IPS DF 4.7 (cell line): Measurements from ENCODE around the gene CFAP61.

Source experiments
- DNase-seq: peaks from one replicate; pipeline ENCODE4 v3.0.0-alpha.2; 2013; ENCODE audit warnings: low spot score; ENCODE audit errors: extremely low read depth

The CFAP61 gene

DNA sequence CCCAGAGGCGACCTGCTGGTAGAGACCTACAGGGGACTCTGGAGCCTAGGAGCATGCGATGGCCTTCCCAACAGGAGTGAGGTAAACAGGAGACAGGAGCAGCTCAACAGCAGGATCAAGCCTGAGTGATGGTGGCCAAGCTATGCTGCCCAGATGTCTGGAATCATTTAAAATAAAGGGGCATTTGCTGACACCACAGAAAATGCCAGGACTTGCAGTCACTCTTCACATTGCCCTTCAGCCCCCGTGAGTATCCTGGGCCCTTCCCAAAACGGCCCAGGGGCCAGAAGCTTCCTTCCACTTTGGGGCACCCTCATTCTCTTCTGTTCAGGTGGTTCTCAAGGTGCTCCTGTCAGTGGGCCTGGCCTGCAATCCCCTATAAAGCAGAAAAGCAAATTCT, 338.8 kb downstream of the CFAP61 start:
- DNase-seq: no peak

DNA sequence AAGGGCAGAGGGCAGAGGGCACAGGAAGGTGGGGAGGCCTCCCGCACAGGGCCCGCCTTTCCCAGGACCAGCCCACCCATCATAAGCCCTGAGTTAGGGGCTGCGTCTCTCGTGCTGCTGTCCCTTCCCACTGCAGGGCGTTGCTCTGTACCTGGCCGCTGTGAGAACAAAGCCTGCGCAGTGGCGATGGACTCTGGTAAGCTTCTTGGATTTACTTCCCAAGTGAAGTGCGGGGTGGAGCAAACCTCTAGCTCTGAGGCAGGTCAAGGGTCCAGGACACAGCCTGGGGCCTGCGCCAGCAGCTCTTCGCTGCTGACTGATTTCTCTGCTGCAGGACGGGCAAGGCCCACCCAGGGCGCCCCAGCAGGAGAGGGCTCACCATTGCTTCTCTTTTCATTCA, 339.4 kb downstream of the CFAP61 start:
- DNase-seq: no peak

DNA sequence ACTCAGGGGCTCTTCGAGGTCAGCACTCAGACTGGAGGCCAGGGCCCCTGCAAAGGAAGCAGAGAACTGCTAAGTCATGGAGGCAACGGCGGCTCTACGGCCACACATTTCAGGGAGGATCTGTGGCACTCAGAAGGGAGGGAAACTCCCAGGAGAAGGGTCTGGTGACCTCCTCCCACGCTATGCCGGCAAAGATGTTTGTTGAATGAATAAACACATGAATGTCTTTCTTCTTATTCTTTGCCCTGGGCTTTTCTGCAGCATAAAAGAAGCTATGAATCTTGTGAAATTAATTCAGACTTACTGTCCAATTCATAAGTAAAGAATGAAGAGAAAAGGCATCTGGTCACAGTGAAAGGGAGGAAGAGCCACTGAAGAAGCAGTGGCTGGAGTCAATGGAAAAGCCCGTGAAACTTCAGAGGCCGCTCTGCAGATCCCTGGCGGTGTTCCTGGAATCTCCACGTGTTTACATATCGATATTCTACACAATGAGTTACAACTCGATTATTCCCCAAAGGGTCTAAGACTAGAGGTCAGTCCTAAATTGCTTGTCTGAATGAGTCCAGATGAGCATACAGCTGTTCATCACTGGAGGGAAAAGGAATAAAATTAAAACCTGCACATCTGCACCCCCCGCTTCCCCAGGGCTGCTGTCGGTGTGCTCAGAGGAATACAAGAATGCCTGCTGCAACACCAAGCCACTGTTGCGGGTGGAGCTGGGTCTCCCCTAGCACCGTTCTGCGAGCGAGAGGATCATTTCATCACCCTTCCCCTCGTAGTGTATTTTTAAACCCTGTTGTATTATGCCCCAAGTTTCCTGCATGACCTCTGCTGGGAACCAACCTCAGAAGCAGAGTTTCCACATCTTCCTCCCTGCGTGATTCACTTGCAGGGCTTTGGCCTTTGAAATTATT, 341.1 kb downstream of the CFAP61 start:
- DNase-seq: no peak

DNA sequence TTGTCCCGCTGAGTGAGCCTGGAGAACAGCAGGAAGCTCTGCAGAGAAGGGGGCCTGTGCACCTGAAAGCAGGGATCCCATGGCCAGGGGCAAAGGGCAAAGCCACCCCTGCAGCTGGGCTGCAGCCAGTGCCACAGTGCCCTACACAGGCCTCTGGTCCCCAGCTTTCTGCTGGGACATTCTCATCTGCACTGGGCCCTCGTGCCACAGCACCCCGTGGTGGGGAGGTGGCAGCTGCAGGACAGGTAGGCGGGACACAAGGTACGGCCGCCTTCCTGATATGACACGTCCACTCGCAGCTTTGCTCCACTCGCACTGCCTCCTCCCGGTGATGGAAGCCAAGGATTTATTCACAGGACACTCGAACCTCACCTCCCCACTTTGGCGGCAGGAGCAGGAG, 342.8 kb downstream of the CFAP61 start:
- DNase-seq: no peak

DNA sequence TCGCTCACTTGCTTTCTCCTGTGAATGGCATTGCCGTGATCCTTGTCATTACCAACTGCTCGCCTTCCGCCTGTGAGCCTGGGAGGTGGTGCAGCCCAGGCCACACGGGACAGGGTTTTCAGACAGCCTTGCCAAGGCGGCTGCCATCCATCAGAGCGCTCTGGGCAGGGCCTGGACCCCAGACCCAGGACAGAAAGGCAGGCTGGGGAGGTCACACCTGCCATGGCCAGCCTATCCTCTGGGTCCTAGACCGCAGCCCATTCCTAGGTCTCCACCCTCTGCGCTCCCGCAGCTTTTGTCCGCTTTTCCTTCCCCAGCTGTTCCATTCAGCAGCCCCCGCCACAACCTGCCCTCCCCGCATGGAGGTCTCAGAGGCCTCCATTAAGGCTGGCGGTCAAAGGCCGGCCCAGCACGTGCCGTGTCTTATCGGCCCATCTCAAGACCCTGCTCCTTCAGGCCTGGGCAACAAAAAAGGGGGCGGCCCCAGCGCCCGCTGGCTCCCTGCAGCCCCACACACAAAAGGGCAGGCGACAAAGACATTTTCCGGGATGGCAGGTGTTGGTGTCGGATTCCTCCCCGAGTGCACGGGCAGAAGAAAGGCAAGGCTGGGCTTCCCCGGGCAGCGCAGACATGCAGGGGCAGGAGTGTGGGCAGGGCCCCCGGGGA, 343.7 kb downstream of the CFAP61 start:
- no peak for DNase-seq

DNA sequence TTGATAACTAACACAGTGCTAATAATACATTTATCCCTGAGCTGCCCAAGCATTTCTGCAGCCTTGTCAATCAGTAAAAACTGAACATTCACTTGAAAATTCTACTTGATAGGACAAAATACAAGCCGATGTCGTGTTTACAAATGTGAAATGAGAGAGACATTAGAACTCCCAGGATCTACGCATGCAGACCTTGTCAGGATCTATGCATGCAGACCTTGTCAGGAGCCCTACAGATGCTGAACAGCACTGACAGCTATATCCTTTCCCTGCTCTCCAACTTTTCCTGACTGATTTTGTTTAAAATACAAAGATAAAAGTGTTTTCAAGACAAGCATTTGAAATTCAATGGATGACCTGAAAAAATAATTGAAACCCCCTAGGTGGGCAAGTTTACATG, 344.5 kb downstream of the CFAP61 start:
- DNase-seq: no peak

DNA sequence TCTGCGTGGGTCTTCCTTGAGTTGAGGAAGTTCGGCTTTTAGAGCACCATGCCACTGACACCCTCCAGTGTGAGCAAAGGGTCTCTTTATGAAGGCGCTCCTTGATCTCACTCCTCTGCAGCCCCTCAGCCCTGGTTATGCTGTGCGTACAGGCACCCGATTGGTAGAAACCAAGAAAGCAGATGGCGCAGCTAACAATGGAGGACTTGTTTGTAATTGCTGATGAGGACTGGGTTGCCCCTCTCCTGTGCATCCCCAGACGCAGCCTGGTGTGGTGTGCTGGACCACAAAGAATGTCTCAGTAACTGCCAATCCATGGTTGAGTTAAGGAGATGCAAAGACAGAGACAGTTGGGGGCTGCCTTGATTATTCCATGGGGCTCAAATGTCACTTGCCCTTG, 345.8 kb downstream of the CFAP61 start:
- DNase-seq: no peak

DNA sequence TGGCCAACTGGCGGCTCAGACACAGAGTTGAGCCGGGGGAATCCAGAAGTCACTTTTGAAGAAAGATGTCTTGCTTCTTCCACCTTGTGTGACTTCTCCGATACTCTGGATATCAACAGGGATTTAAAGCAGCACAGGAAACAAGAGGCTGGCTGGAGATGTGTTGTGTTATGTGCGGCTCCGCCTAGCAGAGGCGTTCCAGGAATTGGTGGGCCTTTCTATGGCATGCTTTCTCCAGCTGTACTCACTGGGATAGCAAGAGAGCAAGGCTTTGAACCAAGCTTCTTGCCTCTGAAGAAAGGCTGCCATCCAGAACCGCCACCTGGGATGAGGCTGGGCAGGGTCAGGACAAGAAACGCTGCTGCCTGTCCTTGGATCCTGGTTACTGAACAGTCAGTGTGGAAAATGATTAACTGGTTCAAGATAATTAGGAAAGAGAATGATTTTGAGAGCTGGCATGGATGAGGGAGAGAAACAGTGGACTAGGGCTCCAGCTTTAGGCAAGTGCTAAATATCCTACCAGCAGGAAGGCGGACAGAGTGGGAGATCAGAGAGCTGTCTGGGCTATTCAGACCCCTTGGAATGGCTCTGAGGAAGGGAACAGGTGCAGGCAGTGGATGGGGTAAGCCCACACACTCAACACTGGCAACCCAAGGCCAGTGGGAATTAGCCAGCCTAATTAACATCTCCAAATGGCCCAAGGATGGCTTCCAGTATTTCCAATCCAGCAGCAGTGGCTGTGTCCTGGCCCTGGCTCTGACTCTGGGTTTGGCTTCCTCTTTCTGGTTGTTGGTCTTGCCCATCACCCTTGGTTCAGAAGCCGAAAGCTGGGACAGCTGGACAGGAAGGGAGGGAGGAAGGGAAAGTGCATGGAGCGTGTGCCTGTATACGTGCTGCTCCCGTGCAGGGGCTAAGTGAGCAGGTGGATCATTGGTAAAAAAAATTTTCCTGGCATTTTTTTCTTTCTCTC, 347.5 kb downstream of the CFAP61 start:
- DNase-seq: no peak

DNA sequence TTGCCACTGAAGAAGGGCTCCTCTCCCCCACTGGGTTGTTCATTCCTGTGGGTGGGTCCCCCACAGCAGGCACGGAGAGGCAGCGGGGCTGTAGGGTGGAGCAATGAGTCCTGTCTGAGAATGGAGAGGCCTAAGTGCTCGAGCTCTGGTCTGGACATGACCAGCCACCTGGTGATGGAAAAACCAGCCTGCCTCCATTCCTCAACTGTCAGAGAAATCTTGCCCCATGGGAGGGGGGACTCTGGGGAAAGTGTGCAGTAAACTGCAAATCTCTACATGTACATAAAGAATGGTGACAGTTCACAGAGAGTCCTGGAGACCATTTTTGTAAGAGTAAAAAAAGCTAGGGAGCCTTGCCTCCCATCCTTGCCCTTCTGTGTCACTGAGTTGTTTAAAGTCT, 349.7 kb downstream of the CFAP61 start:
- no peak for DNase-seq

DNA sequence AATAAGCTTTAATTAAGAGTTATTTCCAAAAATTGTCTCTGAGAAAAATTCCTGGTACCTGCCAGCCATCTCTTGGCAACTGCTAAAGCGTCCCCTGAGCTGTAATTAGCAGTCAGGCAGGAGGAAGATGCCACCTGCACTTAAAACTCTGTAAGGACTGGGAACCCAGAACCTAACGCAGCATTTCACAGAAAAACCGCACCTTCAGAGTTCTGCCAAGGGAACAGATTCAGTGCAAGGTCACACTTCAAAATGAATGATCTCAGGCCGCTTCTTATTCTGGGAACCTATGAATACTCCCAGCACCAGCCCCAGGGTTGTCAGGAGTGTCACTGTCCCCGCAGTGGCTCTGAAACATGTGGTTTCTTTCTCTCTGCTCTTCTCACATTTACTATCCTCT, 352.3 kb downstream of the CFAP61 start:
- DNase-seq: no peak

DNA sequence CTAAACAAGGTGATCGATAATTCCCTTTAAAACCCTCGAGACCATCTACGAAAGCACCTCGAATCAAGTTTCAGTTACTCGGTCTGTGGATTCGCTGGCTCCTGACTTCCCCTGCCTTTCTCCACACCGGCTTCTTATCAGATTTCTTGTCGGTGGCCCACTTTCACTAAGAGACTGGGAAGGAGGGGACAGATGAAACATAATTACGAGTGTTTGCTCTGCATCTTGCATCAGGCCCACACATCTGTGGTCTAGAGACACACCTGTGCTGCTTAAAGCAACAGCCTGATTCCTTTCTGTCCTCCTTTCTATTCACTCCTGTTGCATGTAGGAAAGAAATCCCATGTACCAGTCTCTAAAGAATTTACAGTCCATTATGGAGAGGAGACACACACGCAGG, 353.3 kb downstream of the CFAP61 start:
- no peak for DNase-seq

DNA sequence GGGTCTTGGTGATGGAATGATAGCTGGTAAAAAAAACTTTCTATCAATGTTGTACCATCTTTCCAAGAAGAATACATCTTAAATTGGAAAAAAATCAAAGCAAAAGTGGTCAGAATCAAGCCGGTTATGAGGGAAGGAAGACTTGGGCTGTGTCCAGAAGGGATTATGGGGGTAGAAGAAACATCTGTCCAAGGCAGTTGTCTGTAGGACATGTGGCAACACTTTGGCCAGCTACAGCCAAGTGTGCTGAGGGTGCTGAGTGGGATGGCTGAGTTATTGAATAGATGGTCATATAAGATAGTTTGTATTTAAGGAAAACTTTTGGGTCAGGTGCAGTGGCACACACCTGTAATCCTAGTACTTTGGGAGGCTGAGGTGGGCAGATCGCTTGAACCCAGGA, 354.0 kb downstream of the CFAP61 start:
- no peak for DNase-seq

DNA sequence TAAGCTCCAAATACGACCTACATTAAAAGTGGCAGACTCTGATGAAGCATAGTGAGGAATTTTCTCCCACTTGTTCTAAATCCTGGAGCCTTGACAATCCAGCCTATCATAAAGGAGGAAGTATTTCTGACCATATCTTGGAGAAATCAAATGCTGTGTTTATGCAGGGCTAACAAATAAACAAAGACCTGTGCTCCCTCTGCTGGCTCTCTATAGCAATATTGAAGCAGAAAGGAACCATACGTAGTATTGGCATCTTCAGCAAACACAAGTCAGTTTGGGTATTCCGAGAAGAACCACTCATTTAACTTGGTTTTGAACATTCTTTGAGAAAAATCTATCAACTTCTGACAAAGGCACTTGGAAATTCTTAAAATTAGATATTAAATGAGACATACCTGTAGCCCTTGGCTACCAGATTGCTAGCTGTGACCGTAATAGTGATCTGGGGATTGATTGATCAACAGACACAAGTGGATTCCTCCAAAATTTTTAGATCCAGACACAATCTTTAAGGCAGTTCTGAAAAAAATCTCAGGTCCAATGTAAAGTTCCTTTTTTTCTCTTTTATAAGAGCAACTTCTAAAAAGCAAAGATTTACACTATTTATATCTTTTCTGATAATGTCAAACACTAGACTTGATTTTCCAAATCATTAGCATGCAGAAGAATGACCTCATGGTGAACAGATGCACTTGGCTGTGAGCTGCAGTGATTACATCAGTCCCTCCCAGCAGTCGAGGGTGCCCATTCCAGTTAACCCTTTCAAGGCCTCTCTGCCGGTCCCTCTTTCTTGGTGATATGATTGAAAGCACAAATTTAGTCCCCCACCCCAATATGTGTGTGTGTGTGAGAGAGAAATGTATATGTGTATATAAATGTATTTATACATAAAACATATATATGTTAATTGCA, 355.8 kb downstream of the CFAP61 start:
- no peak for DNase-seq

DNA sequence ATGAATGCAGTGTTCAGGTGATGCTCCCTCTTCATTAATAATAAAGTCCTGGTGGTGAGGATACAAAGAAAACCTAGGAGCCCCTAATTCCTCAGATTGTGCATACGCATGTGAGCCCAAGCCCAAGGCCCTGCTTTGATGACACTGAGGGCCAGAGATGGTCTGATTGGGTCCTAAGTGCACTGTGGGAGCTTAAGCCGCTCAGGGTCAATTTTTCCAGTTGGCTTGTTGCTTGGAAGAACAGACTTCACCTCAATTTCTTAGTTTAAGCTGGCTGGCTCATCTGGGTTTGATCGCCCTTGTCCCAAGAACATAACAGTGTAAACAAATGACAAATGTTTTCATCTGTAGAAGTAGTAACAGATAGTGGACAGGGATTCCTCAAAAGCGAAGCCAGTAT, 357.0 kb downstream of the CFAP61 start:
- DNase-seq: no peak
